PFSK-1 (cell line): ENCODE data around the gene PHF1.
A peak's percentile ranks its signal among the peaks of the same experiment; 100 is the strongest.

Experiments
- FOXP2 ChIP-seq: optimal IDR thresholded peaks from 2 replicates; pipeline ENCODE3; 2011; ENCODE audit warnings: borderline replicate concordance, control low read depth, inconsistent platforms; ENCODE audit not compliant: insufficient read depth; ENCODE audit errors: extremely low read length, extremely low read depth
- POLR2AphosphoS5 ChIP-seq: IDR thresholded peaks from 2 replicates; pipeline ENCODE4 v1.6.1; 2012; ENCODE audit warnings: low read depth, mild to moderate bottlenecking, control low read depth, low read length, moderate library complexity
- SIN3A ChIP-seq: IDR thresholded peaks from 2 replicates; pipeline ENCODE4 v1.6.1; 2012; ENCODE audit warnings: mild to moderate bottlenecking, low read length, moderate library complexity, borderline replicate concordance; ENCODE audit not compliant: insufficient read depth
- TAF1 ChIP-seq: IDR thresholded peaks from 2 replicates; pipeline ENCODE4 v1.6.1; 2012; ENCODE audit warnings: low read length, control low read depth, borderline replicate concordance; ENCODE audit not compliant: insufficient read depth
- TF ChIP-seq, protein P1 (sequence below), 2 experiments: IDR thresholded peaks; 2 replicates each; pipeline versions ENCODE4 v1.6.1 to v1.8.0; 2011 to 2012; ENCODE audit warnings: low read depth in 2 of 2, low read length in 2 of 2, control low read depth in 1 of 2, inconsistent platforms in 1 of 2, mild to moderate bottlenecking in 1 of 2, moderate library complexity in 1 of 2; ENCODE audit not compliant: insufficient read depth in 1 of 2

The PHF1 gene

DNA sequence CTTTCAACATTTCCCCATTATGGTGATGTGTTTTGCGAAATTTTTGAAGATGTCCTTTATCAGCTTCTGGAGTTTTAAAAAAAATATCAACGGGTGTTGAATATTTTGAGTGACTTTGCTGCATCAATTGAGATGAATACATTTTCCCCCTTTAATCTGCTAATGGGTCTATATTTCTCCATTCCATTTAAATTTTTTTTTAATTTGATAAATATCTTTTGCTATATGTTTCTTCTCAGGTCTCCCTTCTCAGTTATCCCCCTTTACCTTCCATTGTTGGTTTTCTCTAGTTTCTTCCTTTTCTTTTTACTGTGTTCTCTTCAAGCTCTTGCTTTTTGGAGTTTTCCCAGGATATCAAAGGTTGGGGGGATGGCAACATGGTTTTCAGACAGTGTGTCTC is 20.6 kb upstream of the PHF1 start:
- TF ChIP-seq, protein P1, sequence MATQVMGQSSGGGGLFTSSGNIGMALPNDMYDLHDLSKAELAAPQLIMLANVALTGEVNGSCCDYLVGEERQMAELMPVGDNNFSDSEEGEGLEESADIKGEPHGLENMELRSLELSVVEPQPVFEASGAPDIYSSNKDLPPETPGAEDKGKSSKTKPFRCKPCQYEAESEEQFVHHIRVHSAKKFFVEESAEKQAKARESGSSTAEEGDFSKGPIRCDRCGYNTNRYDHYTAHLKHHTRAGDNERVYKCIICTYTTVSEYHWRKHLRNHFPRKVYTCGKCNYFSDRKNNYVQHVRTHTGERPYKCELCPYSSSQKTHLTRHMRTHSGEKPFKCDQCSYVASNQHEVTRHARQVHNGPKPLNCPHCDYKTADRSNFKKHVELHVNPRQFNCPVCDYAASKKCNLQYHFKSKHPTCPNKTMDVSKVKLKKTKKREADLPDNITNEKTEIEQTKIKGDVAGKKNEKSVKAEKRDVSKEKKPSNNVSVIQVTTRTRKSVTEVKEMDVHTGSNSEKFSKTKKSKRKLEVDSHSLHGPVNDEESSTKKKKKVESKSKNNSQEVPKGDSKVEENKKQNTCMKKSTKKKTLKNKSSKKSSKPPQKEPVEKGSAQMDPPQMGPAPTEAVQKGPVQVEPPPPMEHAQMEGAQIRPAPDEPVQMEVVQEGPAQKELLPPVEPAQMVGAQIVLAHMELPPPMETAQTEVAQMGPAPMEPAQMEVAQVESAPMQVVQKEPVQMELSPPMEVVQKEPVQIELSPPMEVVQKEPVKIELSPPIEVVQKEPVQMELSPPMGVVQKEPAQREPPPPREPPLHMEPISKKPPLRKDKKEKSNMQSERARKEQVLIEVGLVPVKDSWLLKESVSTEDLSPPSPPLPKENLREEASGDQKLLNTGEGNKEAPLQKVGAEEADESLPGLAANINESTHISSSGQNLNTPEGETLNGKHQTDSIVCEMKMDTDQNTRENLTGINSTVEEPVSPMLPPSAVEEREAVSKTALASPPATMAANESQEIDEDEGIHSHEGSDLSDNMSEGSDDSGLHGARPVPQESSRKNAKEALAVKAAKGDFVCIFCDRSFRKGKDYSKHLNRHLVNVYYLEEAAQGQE (IDR thresholded peaks at IDR 0.05; ENCODE audit: insufficient read depth in 1 of 2, low read depth in 2 of 2, low read length in 2 of 2) = no peak
- TF ChIP-seq POLR2AphosphoS5 = no peak
- TF ChIP-seq FOXP2 = no peak
- TF ChIP-seq SIN3A = no peak
- TF ChIP-seq TAF1 = no peak

DNA sequence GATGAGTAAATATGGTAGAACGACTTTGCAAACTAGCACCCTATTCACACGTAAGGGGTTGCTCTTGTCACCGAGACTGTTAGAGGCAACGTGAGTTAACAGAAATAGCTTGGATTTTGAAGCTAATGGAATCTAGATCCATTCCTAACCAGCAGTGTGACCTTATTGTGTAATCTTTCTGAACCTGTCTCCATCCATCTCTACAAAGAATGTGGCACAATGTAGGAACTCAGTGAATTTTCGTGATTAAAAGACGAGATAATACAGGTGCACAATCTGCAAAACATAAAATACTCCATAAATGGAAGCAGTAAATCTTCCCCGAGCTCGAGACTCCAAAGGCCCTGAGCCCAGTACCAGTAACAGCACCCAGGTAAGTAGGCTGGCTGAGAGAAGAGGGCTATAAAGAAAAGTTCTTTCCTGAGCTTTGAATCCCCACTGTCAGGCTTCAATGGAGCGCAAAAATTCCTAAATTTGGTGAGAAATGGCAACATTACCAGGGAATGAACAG is 20.0 kb upstream of the PHF1 start:
- TF ChIP-seq SIN3A (no peak), POLR2AphosphoS5 (no peak), FOXP2 (no peak), TAF1 (no peak)
- TF ChIP-seq, protein P1 (IDR thresholded peaks at IDR 0.05; ENCODE audit: insufficient read depth in 1 of 2, low read depth in 2 of 2, low read length in 2 of 2) = no peak

DNA sequence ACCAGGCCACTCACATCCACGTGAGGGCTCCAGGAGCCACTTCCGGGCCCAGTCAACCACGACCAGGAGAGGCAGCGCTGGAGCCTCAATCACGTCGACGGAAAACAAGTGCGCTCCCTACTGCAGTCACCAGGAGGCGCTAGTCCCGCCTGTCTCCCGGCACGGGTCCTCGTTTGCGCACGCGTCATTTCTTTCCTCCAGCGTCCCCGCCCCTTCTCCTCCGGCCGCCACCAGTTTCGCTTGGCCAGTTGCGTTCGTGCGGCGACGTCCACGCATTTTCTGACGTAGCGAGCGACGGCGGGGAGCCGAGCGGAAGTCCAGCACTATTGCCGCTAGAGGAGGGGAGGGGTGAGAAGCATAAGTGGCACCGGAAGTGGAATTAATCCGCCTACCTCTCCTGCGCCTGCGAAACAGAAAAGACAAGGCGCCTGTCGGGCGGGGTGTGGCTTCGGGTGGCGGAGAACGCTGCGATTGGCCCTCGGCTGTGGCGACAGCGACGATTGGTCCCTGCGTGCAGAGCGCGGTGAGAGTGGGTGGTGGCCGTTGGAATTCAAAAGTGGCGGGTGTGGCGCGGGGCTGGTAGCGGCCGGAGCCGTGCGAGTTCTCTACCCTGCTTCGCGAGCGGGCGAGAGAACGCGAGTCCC is 19.4 kb upstream of the PHF1 start, which contains the start of gene KIFC1:
TSS of gene KIFC1 (plus strand) at position 546 of the 644 bp plus-strand sequence. CDS start 163 bp downstream, outside the sequence.
- no peak; the same call in 1 of the 2 replicates for TF ChIP-seq POLR2AphosphoS5
- peak; percentile 90; the same call in 1 of the 2 replicates for TF ChIP-seq SIN3A
- TF ChIP-seq, protein P1 (IDR thresholded peaks at IDR 0.05; ENCODE audit: insufficient read depth in 1 of 2, low read depth in 2 of 2, low read length in 2 of 2) = 0 out of 4 replicates have a peak, but pooled peaks of 1 of the 2 experiments have one; percentile 12
- 0 out of 2 replicates have a peak, but pooled peaks have one; percentile 34 for TF ChIP-seq TAF1
- TF ChIP-seq FOXP2 = peak; percentile 94

DNA sequence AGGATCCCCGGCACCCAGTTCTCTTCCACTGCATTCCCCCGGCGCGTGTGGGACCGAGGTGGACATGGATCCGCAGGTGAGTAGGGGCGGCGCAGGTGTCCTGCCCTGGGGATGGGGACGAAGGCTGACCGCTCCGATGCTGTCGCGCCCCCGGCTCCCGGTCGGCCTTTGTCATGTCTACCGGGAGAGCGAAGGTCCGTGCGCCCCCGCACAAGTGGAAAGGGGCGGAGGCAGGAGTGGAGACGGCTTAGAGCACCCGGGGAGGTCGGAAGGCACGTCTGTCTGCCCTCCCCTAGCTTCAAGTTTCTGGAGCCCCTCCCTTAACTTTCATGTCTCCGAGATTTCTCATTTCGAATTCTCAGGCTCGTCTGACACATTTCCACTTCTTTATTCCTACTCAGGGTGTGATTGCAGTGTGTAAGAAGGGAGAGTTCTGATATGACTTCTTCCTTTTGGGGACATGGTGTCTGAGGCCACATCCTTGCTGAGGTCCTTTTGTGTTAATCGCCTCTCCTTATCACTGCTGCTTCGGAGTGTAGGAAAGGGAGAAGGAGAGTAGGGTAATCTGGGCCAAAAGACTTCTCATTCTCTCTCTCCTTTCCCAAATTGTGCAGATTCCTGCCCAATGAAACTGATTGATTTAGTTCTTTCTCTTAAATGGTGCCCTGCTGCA is 18.8 kb upstream of the PHF1 start:
- TF ChIP-seq FOXP2 = no peak
- no peak for TF ChIP-seq SIN3A
- no peak; the same call in 1 of the 2 replicates for TF ChIP-seq POLR2AphosphoS5
- TF ChIP-seq, protein P1 (IDR thresholded peaks at IDR 0.05; ENCODE audit: insufficient read depth in 1 of 2, low read depth in 2 of 2, low read length in 2 of 2) = no peak
